Measurements from ENCODE around the gene FAM221A. TPM values are rescaled to one million over a fixed set of nuclear protein-coding genes. Genes with fewer than 3 reads are reported as not detected.

FAM221A gene
- total and polyA plus RNA-seq, 9 of the 15 experiments (the other 6 are each of a cell fraction or from before 2014, with no cell fraction given) = not detected

- TF ChIP-seq NCOR1 (IDR thresholded peaks at IDR 0.05) = 0 out of 2 replicates have a peak, but pooled peaks have one; percentile 25
- TF ChIP-seq MTA1 (IDR thresholded peaks at IDR 0.05; ENCODE audit: borderline replicate concordance) = no peak
- no peak for TF ChIP-seq HBP1 (CRISPR knock-in tag; IDR thresholded peaks at IDR 0.05)
- TF ChIP-seq CREB1 (IDR thresholded peaks at IDR 0.05) = no peak
- TF ChIP-seq CREB1 (CRISPR knock-in tag; IDR thresholded peaks at IDR 0.05) = no peak
- TF ChIP-seq SMAD3 (CRISPR knock-in tag; conservative IDR thresholded peaks at IDR 0.05) = no peak
- 0 out of 2 replicates have a peak, but pooled peaks have one; percentile 16 for TF ChIP-seq SPI1 (IDR thresholded peaks at IDR 0.05; ENCODE audit: borderline replicate concordance, low read depth, low read length)
- TF ChIP-seq RFX5 (IDR thresholded peaks at IDR 0.05; ENCODE audit: low read depth, low read length) = no peak
- TF ChIP-seq MYC (IDR thresholded peaks at IDR 0.05; ENCODE audit: low read depth, low read length) = peak; percentile 59
- no peak for TF ChIP-seq MYC (CRISPR knock-in tag; IDR thresholded peaks at IDR 0.05; ENCODE audit: borderline replicate concordance, low read depth)
- TF ChIP-seq TOE1 (IDR thresholded peaks at IDR 0.05; ENCODE audit: borderline replicate concordance) = no peak
- TF ChIP-seq TOE1 (CRISPR knock-in tag; IDR thresholded peaks at IDR 0.05; ENCODE audit: borderline replicate concordance, low read depth) = no peak
- no peak for TF ChIP-seq ZNF212 (CRISPR knock-in tag; IDR thresholded peaks at IDR 0.05)
- no peak for TF ChIP-seq RBBP5 (IDR thresholded peaks at IDR 0.05; ENCODE audit: borderline replicate concordance, insufficient read depth, low read length, poor library complexity, severe bottlenecking)
- 0 out of 4 replicates have a peak, but pooled peaks of 1 of the 2 experiments have one; percentile 16 for TF ChIP-seq NONO (IDR thresholded peaks at IDR 0.05; ENCODE audit: low read depth in 2 of 2, low read length in 1 of 2)
- TF ChIP-seq GATAD2A (IDR thresholded peaks at IDR 0.05) = no peak
- TF ChIP-seq PYGO2 (tag; IDR thresholded peaks at IDR 0.05) = no peak
- TF ChIP-seq ATF2 (CRISPR knock-in tag; IDR thresholded peaks at IDR 0.05) = no peak
- no peak for TF ChIP-seq HDGF (IDR thresholded peaks at IDR 0.05)
- peak; percentile 73; the same call in 1 of the 2 replicates for TF ChIP-seq CC2D1A (IDR thresholded peaks at IDR 0.05)
- peak; percentile 41; the same call in 1 of the 2 replicates for TF ChIP-seq RB1 (IDR thresholded peaks at IDR 0.05; ENCODE audit: low read depth)
- no peak for TF ChIP-seq CEBPB (tag; IDR thresholded peaks at IDR 0.05)
- TF ChIP-seq CBFB (CRISPR knock-in tag; IDR thresholded peaks at IDR 0.05) = no peak
- no peak for TF ChIP-seq ZNF217 (CRISPR knock-in tag; IDR thresholded peaks at IDR 0.05)
- no peak for TF ChIP-seq JUN (IDR thresholded peaks at IDR 0.05; ENCODE audit: borderline replicate concordance, low read depth, low read length)
- TF ChIP-seq JUN (CRISPR knock-in tag; IDR thresholded peaks at IDR 0.05; ENCODE audit: borderline replicate concordance) = no peak
- no peak for TF ChIP-seq ZNF75A (CRISPR knock-in tag; IDR thresholded peaks at IDR 0.05)
- TF ChIP-seq BDP1 (IDR thresholded peaks at IDR 0.05; ENCODE audit: insufficient read depth, insufficient read length) = no peak
- peak; percentile 33; the same call in 1 of the 2 replicates for TF ChIP-seq CXXC5 (CRISPR knock-in tag; IDR thresholded peaks at IDR 0.05)
Measured at GRCh38 chr7:23696916-23697441, 17.0 kb downstream of the FAM221A start (continued).

All from K562 (cell line).